ENCODE measurements around the gene SLFN14. TPM values are rescaled to one million over a fixed set of nuclear protein-coding genes. Genes with fewer than 3 reads are reported as not detected.
"Not testable (repeated sequence)": the region's sequence is repeated elsewhere in the genome, so short reads cannot be mapped to it uniquely, and the experiment has no call there.

Gene SLFN14
- polyA plus RNA-seq, 3 donors = 0.11 to 0.12 TPM; not detected in 1

- Mint-ChIP-seq H3K4me1 (peaks cover 44% of the 10 kb centered on the region), H3K4me3 (no peak overlapping the region), H3K36me3 (no peaks in the 10 kb centered on the region), H3K27ac (no peak overlapping the region), H3K9me3 (peaks cover 0 to 6% (median 6%) of the 10 kb centered on the region in 7 donors), H3K27me3 (ENCODE audit: low read depth in 3 of 3) (peaks cover 16 to 22% (median 20%) of the 10 kb centered on the region in 3 donors)
- Histone ChIP-seq H3K79me2 (ENCODE audit: insufficient read depth, low read length) (no peaks in the 10 kb centered on the region), H3K27ac (ENCODE audit: low read depth in 1 of 2, low read length in 2 of 2) (no peak overlapping the region), H2AFZ (ENCODE audit: insufficient read depth, low read depth, low read length, poor library complexity, severe bottlenecking) (no peak overlapping the region), H3K4me1 (ENCODE audit: control insufficient read depth in 1 of 2, insufficient read depth in 2 of 2, low read length in 2 of 2) (peaks cover 39 to 42% of the 10 kb centered on the region in 2 donors), H3K36me3 (replicated peaks in 1 of 2; ENCODE audit: control insufficient read depth in 1 of 2, insufficient read depth in 2 of 2, low read length in 2 of 2) (no peaks in the 10 kb centered on the region), H3K9ac (ENCODE audit: insufficient read depth, low read length, poor library complexity, severe bottlenecking) (no peak overlapping the region), H3K4me2 (replicated peaks; ENCODE audit: extremely low read depth, low read length, poor library complexity, severe bottlenecking) (no peak overlapping the region), H4K20me1 (ENCODE audit: insufficient read depth, low read length) (no peaks in the 10 kb centered on the region), H3K4me3 (replicated peaks in 1 of 3; ENCODE audit: low read depth in 2 of 3, low read length in 3 of 3) (no peak overlapping the region), H3K27me3 (ENCODE audit: control insufficient read depth in 2 of 2, insufficient read depth in 2 of 2, low read length in 2 of 2) (peaks cover 0 to 16% of the 10 kb centered on the region in 2 donors), H3K9me3 (replicated peaks in 1 of 2; ENCODE audit: control insufficient read depth in 1 of 2, insufficient read depth in 1 of 2, low read length in 2 of 2) (no peaks in the 10 kb centered on the region)
- intact Hi-C loops (cut with micrococcal nuclease) = no loop called here
- no peak for DNase-seq
- no peak for TF ChIP-seq CTCF (IDR thresholded peaks at IDR 0.05)
- WGBS (ENCODE audit: insufficient coverage) = no CpG with 5 or more reads among the region's 3 CpGs
Observed at GRCh38 chr17:35519439-35519838, 41.2 kb downstream of the SLFN14 start.

- DNase-seq; H3K4me2 ChIP-seq (replicated peaks; ENCODE audit: extremely low read depth, low read length, poor library complexity, severe bottlenecking); H4K20me1 ChIP-seq (ENCODE audit: insufficient read depth, low read length); H3K79me2 ChIP-seq (ENCODE audit: insufficient read depth, low read length); H3K9ac ChIP-seq (ENCODE audit: insufficient read depth, low read length, poor library complexity, severe bottlenecking); H3K27ac Mint-ChIP-seq; H3K9me3 Mint-ChIP-seq; intact Hi-C loops (cut with micrococcal nuclease); H2AFZ ChIP-seq (ENCODE audit: insufficient read depth, low read depth, low read length, poor library complexity, severe bottlenecking); H3K4me3 ChIP-seq (replicated peaks in 1 of 3; ENCODE audit: low read depth in 2 of 3, low read length in 3 of 3); H3K36me3 Mint-ChIP-seq; H3K36me3 ChIP-seq (replicated peaks in 1 of 2; ENCODE audit: control insufficient read depth in 1 of 2, insufficient read depth in 2 of 2, low read length in 2 of 2); H3K9me3 ChIP-seq (replicated peaks in 1 of 2; ENCODE audit: control insufficient read depth in 1 of 2, insufficient read depth in 1 of 2, low read length in 2 of 2); H3K27ac ChIP-seq (ENCODE audit: low read depth in 1 of 2, low read length in 2 of 2): not testable (repeated sequence)
- H3K4me1 Mint-ChIP-seq = peaks cover 34% of the 10 kb centered on the region
- WGBS (ENCODE audit: insufficient coverage) = no CpG with 5 or more reads among the region's 5 CpGs
- H3K4me3 Mint-ChIP-seq = peak overlapping the region in 1 of 2 donors; percentile 37
- H3K4me1 ChIP-seq (ENCODE audit: control insufficient read depth in 1 of 2, insufficient read depth in 2 of 2, low read length in 2 of 2) = peaks cover 30 to 33% of the 10 kb centered on the region in 2 donors
- peaks cover 19 to 23% (median 22%) of the 10 kb centered on the region in 3 donors for H3K27me3 Mint-ChIP-seq (ENCODE audit: low read depth in 3 of 3)
- H3K27me3 ChIP-seq (ENCODE audit: control insufficient read depth in 2 of 2, insufficient read depth in 2 of 2, low read length in 2 of 2) = peaks cover 0 to 22% of the 10 kb centered on the region in 2 donors
Observed at GRCh38 chr17:35518431-35518830, 42.2 kb downstream of the SLFN14 start.
